ENCODE data around the gene URB2. TPM values are rescaled to one million over a fixed set of nuclear protein-coding genes. Genes with fewer than 3 reads are reported as not detected.

The URB2 gene
- total and polyA plus RNA-seq, 10 of the 15 experiments (the other 5 are each of a cell fraction or from before 2014, with no cell fraction given), result 2.7 to 24.0 (median 16.9) TPM

DNA sequence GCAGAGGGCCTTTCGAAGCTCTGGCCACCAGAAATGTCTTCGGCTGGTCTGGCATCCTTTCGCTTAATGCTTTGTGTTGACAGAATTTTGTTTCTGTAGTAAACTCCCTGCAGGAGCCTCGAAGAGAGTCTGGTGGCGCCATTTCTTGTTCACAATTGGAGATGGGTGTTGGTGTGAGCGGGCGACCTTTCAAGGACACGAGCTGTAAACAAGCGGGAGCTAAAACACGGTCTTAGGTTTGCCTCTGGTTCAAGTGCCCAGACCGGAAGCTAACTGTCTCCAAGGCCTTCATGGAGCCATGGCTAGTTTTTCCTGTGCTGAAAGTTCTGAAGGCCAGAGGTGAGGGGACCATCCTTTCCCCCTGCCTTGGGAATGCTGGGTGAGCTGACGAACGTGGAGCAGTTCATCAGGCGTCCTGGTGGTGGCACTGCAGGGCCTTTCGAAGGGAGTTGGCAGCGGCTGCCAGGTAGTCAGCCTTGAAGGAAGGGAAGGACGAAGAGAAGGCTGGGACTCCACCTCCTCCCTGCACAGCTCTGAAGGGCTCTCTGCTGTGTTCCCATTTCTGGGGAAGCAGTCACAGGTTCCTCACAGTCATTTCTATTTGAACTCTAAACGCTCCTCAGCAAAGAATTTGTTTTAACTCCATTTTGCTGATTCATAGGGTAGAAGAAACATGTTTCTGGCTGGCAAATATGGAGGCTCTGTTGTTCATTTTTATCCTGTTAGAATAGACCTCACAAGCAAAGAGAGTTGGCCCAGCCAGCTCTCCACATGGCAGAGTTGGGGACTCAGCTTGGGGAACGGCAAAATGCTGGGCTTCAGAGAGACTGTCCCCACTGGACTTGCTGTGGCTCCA, 35.2 kb downstream of the URB2 start (continued):
- TF ChIP-seq, protein P1, sequence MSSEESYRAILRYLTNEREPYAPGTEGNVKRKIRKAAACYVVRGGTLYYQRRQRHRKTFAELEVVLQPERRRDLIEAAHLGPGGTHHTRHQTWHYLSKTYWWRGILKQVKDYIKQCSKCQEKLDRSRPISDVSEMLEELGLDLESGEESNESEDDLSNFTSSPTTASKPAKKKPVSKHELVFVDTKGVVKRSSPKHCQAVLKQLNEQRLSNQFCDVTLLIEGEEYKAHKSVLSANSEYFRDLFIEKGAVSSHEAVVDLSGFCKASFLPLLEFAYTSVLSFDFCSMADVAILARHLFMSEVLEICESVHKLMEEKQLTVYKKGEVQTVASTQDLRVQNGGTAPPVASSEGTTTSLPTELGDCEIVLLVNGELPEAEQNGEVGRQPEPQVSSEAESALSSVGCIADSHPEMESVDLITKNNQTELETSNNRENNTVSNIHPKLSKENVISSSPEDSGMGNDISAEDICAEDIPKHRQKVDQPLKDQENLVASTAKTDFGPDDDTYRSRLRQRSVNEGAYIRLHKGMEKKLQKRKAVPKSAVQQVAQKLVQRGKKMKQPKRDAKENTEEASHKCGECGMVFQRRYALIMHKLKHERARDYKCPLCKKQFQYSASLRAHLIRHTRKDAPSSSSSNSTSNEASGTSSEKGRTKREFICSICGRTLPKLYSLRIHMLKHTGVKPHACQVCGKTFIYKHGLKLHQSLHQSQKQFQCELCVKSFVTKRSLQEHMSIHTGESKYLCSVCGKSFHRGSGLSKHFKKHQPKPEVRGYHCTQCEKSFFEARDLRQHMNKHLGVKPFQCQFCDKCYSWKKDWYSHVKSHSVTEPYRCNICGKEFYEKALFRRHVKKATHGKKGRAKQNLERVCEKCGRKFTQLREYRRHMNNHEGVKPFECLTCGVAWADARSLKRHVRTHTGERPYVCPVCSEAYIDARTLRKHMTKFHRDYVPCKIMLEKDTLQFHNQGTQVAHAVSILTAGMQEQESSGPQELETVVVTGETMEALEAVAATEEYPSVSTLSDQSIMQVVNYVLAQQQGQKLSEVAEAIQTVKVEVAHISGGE (CRISPR knock-in tag; IDR thresholded peaks at IDR 0.05), result no peak
- TF ChIP-seq NRF1 (conservative IDR thresholded peaks at IDR 0.05; ENCODE audit: low read depth, low read length) (no peak; the same call in 1 of the 2 replicates), SMC3 (IDR thresholded peaks at IDR 0.05; ENCODE audit: borderline replicate concordance, low read length) (peak; percentile 86)
- TF ChIP-seq, protein P2, sequence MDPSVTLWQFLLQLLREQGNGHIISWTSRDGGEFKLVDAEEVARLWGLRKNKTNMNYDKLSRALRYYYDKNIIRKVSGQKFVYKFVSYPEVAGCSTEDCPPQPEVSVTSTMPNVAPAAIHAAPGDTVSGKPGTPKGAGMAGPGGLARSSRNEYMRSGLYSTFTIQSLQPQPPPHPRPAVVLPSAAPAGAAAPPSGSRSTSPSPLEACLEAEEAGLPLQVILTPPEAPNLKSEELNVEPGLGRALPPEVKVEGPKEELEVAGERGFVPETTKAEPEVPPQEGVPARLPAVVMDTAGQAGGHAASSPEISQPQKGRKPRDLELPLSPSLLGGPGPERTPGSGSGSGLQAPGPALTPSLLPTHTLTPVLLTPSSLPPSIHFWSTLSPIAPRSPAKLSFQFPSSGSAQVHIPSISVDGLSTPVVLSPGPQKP (IDR thresholded peaks at IDR 0.05; ENCODE audit: low read depth, low read length), result no peak

DNA sequence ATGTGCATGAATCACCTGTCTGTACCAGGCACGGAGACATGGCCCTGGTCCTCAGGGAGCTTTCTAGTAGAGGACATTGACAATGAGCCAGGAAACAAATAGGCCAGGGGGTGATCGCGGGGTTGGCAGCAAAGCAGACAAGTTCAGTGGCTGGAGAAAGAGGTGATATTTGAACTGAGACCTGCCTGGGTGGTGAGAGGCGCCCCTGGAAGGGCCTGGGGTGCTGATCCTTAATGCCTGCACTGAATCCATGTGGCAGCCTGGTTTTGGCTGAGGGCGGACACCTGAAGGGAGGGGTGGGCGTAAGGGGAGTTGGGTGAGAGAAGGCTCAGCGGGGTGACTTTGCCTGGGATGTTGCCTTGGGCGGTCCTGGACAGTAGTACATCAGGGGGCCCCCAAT, 35.9 kb downstream of the URB2 start:
- peaks cover 11% of the 10 kb centered on the region in 2 experiments; a peak in 3 of 4 replicates for H3K36me3 ChIP-seq (ENCODE audit: control insufficient read depth in 2 of 2, insufficient read depth in 2 of 2, low read length in 1 of 2)
- ChIA-PET RAD21 (ENCODE audit: unreplicated experiment) (interaction anchor here (1.1 to 2.0 kb wide), 10 partner anchors 40 to 981 kb away, joined by 3 to 17 read pairs (median 4); no protein-coding TSS in a partner anchor), CTCF (interaction anchor here (0.6 to 3.4 kb wide), 25 partner anchors 9 to 662 kb away, joined by 3 to 37 read pairs (median 4); partner anchors contain the start of gene ABCB10), POLR2A (no interaction called here), SMC1A (ENCODE audit: uncharacterized antibody, unreplicated experiment) (interaction anchor here (0.6 to 2.3 kb wide), 17 partner anchors 10 to 653 kb away, joined by 3 to 16 read pairs (median 4); no protein-coding TSS in a partner anchor)
- H3K27ac ChIP-seq (ENCODE audit: control insufficient read depth, insufficient read depth), result no peak overlapping the region
- H3K4me1 ChIP-seq (ENCODE audit: control insufficient read depth, insufficient read depth, low read length), result peaks cover 15% of the 10 kb centered on the region
- WGBS (ENCODE audit: insufficient coverage, insufficient replicate concordance, low lambda C conversion rate, missing lambda C conversion rate), result 91% methylated on average over 8 of the region's 8 CpGs
- no peaks in the 10 kb centered on the region; the same call in 2 of the 3 replicates for H3K9me3 ChIP-seq (replicated peaks; ENCODE audit: control insufficient read depth, insufficient read depth, low read length)
- H4K20me1 ChIP-seq (ENCODE audit: control insufficient read depth, insufficient read depth), result no peaks in the 10 kb centered on the region
- in situ Hi-C loops (cut with MboI), result loop anchor here (5.0 kb wide), 1 partner anchor 650 kb away; no protein-coding TSS in a partner anchor
- intact Hi-C loops (cut with micrococcal nuclease; ENCODE audit: unreplicated experiment), result loop anchor here (1.0 to 10.0 kb wide), 4 partner anchors 183 to 648 kb away; partner anchors contain the start of gene GALNT2
- H2AFZ ChIP-seq (ENCODE audit: control insufficient read depth, low read depth, low read length), result no peak overlapping the region
- no peak overlapping the region for H3K9ac ChIP-seq (ENCODE audit: control insufficient read depth, insufficient read depth, low read length)
- H3K79me2 ChIP-seq (ENCODE audit: control insufficient read depth, insufficient read depth, low read length), result no peaks in the 10 kb centered on the region
- no peak overlapping the region for H3K4me3 ChIP-seq
- FAIRE-seq, result no peak
- H3K4me2 ChIP-seq (ENCODE audit: control insufficient read depth, insufficient read depth), result no peak overlapping the region
- TF ChIP-seq CBFB (IDR thresholded peaks at IDR 0.05; ENCODE audit: low read depth) (no peak), SIX5 (IDR thresholded peaks at IDR 0.05; ENCODE audit: low read depth, low read length, severe bottlenecking) (no peak), BHLHE40 (IDR thresholded peaks at IDR 0.05; ENCODE audit: borderline replicate concordance in 1 of 2, low read depth in 2 of 2, low read length in 1 of 2) (no peak), CUX1 (IDR thresholded peaks at IDR 0.05; ENCODE audit: insufficient replicate concordance, low read depth, low read length) (no peak)
- BruUV-seq (replicated peaks), result no TSS peak
- H3K27me3 ChIP-seq (replicated peaks in 1 of 2; ENCODE audit: control insufficient read depth in 2 of 2, insufficient read depth in 2 of 2, low read length in 1 of 2), result no peaks in the 10 kb centered on the region
- no peak for ATAC-seq
- no peak for DNase-seq (ENCODE audit: low read depth, low spot score)

All from GM12878 (cell line).